Measurements from ENCODE around the gene ARID5B.

- TF ChIP-seq CEBPB (IDR thresholded peaks at IDR 0.05; ENCODE audit: low read depth, low read length) (no peak), CTCF (conservative IDR thresholded peaks at IDR 0.05; ENCODE audit: low read depth, low read length) (no peak), POLR2A (IDR thresholded peaks at IDR 0.05; ENCODE audit: low read depth, low read length) (no peak), CHD1 (IDR thresholded peaks at IDR 0.05; ENCODE audit: low read depth, low read length) (no peak), RFX5 (IDR thresholded peaks at IDR 0.05; ENCODE audit: low read depth, low read length) (no peak), RCOR1 (IDR thresholded peaks at IDR 0.05; ENCODE audit: insufficient replicate concordance, low read length) (no peak), MXI1 (IDR thresholded peaks at IDR 0.05; ENCODE audit: borderline replicate concordance, low read depth, low read length) (no peak), RAD21 (IDR thresholded peaks at IDR 0.05; ENCODE audit: low read length) (no peak), USF2 (IDR thresholded peaks at IDR 0.05; ENCODE audit: low read depth, low read length) (no peak)
These were observed 127.9 kb downstream of the ARID5B start for GRCh38 chr10:62029401-62029800.
